GM18508 (cell line): Measurements from ENCODE around the gene OGDH.

ENCODE experiments used
- ATAC-seq: cut with Tn5 transposase; IDR thresholded peaks from one replicate; pipeline ENCODE4 v1.9.1; 2021; ENCODE audit warnings: moderate number of reproducible peaks; ENCODE audit not compliant: insufficient read depth, unreplicated experiment

The OGDH gene

DNA sequence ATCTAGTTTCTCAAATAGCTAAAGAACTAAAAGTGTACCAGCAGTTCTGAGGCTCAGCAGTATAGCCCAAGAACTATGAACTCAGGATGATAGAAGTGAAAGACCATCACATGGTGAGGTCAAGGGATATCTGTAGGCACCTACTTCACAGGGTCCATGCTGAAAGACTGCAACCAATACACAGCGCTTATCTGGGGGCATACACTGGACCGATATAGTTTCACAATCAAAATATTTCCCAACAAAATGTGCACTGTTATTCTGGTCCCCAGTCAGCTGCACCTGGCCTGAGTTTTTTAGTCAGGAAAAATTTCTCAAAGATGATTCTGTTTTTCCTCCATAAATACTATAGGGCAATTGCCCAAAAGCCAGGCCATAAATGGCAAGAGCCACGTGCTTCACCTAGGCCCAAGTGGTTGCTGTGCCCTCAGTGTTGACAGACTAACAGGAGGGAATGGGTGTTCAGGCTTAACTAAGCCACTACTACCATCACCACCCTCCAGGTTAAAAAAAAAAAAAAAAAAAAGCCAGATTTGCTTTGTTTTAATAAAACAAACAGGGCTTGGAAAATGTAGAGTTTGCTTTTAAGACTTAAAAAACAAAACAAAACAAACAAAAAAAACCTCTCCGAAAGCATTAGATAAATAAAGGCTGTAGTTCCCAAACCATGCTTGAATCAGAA is 58.5 kb downstream of the OGDH start:
- ATAC-seq = no peak

- no peak for ATAC-seq
Observed at GRCh38 chr7:44665531-44666213, 59.2 kb downstream of the OGDH start.

GRCh38 chr7:44666566-44666965 is 60.1 kb downstream of the OGDH start:
- no peak for ATAC-seq

GRCh38 chr7:44667190-44667589 is 60.8 kb downstream of the OGDH start:
- ATAC-seq = no peak

DNA sequence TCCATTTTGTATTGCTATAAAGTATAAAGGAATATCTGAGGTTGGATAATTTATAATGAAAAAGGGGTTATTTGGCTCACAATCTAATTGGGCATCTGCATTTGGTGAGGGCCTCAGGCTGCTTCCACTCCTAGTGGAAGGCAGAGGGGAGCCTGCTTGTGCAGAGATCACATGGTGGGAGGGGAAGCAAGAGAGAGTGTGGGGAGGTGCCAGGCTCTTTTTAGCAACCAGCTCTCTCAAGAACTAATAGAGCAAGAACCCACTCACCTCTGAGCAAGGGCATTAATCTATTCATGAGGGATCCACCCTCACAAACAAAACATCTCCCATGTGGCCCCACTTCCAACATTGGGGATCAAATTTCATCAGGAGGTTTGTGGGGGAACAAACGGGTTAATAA is 64.6 kb downstream of the OGDH start:
- no peak for ATAC-seq

GRCh38 chr7:44673324-44673723 is 66.9 kb downstream of the OGDH start:
- no peak for ATAC-seq

GRCh38 chr7:44673771-44674170 is 67.3 kb downstream of the OGDH start:
- ATAC-seq = no peak

DNA sequence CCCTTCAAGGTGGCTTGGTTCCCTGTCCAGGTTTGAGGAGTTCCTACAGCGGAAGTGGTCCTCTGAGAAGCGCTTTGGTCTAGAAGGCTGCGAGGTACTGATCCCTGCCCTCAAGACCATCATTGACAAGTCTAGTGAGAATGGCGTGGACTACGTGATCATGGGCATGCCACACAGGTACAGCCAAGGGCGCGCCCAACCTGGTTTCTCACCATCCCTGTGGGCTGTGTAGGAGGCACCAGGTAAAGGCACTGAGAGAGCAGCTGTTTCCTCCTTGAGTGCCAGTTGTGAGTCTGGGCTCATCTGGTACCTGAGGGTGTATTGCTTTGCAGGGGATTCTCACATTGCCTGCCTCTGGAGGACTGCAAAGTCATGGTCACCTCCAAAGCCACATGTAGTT is 68.0 kb downstream of the OGDH start:
- ATAC-seq = no peak

DNA sequence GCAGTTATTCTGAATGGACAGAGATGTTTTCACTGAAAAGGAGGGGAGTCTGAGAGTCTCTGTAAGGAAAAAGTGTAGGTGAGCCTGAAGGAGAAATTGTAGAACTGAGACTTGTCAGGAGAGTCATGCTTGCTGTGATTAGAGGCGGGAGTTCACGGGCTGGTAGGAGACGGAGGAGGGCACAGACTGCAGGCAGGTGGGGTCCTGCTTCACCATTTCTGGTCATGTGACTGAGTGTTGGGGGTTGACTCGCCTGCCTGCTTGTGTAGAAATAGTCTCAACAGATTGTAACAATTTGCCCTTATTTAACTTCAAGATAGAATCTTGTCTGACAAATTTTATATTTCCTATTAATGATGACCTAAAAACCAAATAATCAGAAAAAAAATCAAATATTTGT is 70.3 kb downstream of the OGDH start:
- ATAC-seq = no peak

GRCh38 chr7:44678101-44678470 is 71.7 kb downstream of the OGDH start:
- ATAC-seq = no peak

GRCh38 chr7:44678471-44679179 is 72.2 kb downstream of the OGDH start:
- no peak for ATAC-seq

- no peak for ATAC-seq
Observed at GRCh38 chr7:44681645-44682044, 75.2 kb downstream of the OGDH start.

- no peak for ATAC-seq
Observed at GRCh38 chr7:44685723-44686122, 79.3 kb downstream of the OGDH start.

- no peak for ATAC-seq
Observed at GRCh38 chr7:44689427-44689826, 83.0 kb downstream of the OGDH start.

DNA sequence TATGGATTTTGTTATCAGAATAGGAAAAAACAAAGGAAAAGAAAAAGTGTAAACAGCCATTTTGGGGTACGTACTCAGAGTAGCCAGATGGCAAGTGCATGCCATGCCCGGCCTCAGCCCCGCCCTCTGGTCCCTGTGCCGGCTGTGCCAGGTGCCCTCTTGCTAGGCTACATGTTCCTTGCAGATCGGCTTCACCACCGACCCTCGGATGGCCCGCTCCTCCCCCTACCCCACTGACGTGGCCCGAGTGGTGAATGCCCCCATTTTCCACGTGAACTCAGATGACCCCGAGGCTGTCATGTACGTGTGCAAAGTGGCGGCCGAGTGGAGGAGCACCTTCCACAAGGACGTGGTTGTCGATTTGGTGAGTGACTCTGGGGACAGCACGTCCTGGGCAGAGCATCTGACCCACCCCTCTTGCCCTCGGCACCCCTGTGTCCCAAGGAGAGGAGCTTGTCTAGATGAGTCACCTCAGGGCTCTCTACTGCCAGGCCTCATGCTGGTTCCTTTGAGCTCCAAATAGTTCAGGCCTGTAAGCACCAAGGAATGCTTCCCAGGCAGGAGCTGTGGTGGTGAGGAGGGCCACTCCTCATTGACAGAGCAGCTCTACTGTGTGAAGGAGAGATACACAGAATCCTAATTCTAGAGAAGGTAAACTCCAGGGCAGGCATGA is 87.3 kb downstream of the OGDH start:
- no peak for ATAC-seq

DNA sequence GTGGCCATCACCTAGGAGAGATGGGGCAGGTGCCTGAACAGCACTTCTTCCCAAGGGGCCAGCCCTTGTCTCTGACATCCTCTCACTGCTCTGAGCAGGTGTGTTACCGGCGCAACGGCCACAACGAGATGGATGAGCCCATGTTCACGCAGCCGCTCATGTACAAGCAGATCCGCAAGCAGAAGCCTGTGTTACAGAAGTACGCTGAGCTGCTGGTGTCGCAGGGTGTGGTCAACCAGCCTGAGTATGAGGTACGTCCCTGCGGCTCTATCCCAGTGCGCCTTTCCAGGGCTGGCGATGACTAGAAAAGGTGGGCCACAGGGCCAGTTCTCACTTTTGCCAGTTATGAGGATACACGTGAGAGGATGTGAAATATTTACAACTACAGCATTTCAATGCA is 87.9 kb downstream of the OGDH start:
- no peak for ATAC-seq

DNA sequence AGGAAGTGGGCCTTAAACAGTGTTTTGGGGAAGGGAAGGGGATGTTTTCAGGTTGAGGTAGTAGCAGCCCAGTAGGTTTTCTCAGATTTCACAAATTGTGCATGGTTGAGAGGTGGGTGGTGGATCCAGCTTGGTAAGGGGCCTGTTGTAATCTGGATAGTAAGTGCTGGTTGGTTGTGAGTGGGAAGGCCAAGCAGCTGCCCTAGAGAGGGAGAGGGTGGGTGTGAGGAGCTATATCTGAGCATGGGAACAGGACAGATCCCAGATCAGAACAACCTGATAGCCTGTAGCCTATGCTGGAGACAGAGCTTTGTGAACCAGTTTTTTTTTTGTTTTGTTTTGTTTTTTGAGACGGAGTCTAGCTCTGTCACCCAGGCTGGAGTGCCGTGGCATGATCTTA is 88.3 kb downstream of the OGDH start:
- no peak for ATAC-seq

DNA sequence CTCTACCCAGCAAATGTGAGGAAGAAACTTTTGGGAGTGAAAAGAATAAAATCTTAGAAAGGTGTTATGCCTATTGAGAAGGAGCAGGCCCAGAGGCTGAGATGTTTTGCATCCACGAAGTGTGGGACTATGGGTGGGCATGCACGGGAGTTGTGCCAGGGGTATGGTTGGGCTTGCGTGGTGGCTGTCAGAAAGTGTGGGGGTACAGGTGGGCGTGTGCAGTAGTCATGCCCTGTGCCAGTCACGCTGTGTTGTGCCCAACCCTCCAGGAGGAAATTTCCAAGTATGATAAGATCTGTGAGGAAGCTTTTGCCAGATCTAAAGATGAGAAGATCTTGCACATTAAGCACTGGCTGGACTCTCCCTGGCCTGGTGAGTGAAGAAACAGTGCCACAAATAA is 89.3 kb downstream of the OGDH start:
- ATAC-seq = no peak

GRCh38 chr7:44696728-44697127 is 90.3 kb downstream of the OGDH start:
- no peak for ATAC-seq

GRCh38 chr7:44697136-44698045 is 91.0 kb downstream of the OGDH start:
- ATAC-seq = no peak
